Tibial nerve (tissue), 4 donors: ENCODE results near the gene TLE4. TPM values are rescaled to one million over a fixed set of nuclear protein-coding genes. Genes with fewer than 3 reads are reported as not detected.

Experiments used
- DNase-seq, 2 donors: peaks; one replicate each; pipeline ENCODE4 v3.0.0-alpha.2; 2019; ENCODE audit warnings: low spot score in 2 of 2
- H3K27ac ChIP-seq, 4 donors: fragments of 200-600 bp; sonication (generic) in 3 of 4; one replicate each; pipeline ENCODE4 v1.5.1; 2017 to 2019; ENCODE audit warnings: mild to moderate bottlenecking in 1 of 4
- H3K27me3 ChIP-seq, 2 donors: fragments of 200-600 bp; sonication (generic) in 1 of 2; one replicate each; pipeline versions ENCODE4 v1.5.1 to v1.6.0; 2017 to 2019
- H3K36me3 ChIP-seq, 3 donors: fragments of 200-600 bp; sonication (generic); one replicate each; pipeline ENCODE4 v1.5.1; 2018 to 2019
- H3K4me1 ChIP-seq, 4 donors: fragments of 200-600 bp; sonication (generic) in 3 of 4; one replicate each; pipeline ENCODE4 v1.5.1; 2017 to 2019
- H3K4me3 ChIP-seq, 4 donors: fragments of 200-600 bp; sonication (generic) in 3 of 4; one replicate each; pipeline ENCODE4 v1.5.1; 2017 to 2019; ENCODE audit warnings: mild to moderate bottlenecking in 1 of 4, moderate library complexity in 1 of 4
- H3K9me3 ChIP-seq, 4 donors: fragments of 200-600 bp; sonication (generic) in 3 of 4; one replicate each; pipeline ENCODE4 v1.5.1; 2017 to 2019
- EP300 ChIP-seq, 2 donors: sonication (generic); formaldehyde crosslinking; IDR thresholded peaks; one replicate each; pipeline ENCODE4 v1.6.1; 2017; ENCODE audit warnings: antibody characterized with exemption in 2 of 2, mild to moderate bottlenecking in 1 of 2
- POLR2A ChIP-seq, 2 donors: fragments of 450-650 bp; IDR thresholded peaks; one replicate each; pipeline ENCODE4 v1.6.1; 2017; ENCODE audit warnings: antibody characterized with exemption in 2 of 2, mild to moderate bottlenecking in 2 of 2, moderate library complexity in 2 of 2
- WGBS, 2 donors: methylation state at CpG; one replicate each; pipeline ENCODE4 v1.1.5; 2018; 5-methylcytosine and 5-hydroxymethylcytosine counted together
- total RNA-seq, 4 donors: library from RNA; depleted of rRNA; stranded (reverse); fragments of >200 nt; gene quantifications; one replicate each; pipeline ENCODE4 v1.1.0, GENCODE V29; 2016
- TF ChIP-seq, protein P1 (sequence below), 5 experiments: fragments of 200-600 bp in 3 of 5; fragments of 450-650 bp in 2 of 5; sonication (generic) in 3 of 5; IDR thresholded peaks; one replicate each; pipeline ENCODE4 v1.5.1; 2016 to 2019; ENCODE audit warnings: antibody characterized with exemption in 5 of 5, mild to moderate bottlenecking in 3 of 5, moderate library complexity in 2 of 5

TLE4 gene
- total RNA-seq, 4 donors from 2014 or later = 28.0 to 34.3 (median 29.8) TPM

DNA sequence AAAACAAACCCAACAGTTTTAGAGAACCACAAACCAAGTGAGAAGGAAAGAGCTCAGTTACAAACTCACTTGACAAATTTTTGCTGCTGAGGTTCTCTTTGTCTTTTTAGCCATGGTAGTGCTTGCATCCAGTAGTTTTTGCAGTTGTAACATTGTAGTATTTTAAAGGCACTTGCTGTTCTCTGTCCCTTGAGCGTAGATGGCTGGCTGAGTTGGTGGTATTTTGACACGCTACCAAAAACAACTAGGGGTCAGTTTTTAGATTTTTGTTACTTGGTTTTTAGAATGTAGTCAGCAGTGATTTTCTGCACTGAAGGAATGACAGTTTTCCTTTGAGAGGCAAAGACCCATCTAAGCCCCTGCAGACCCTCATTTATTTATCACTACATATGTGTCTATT, 58.0 kb downstream of the TLE4 start:
- Histone ChIP-seq H3K4me3 (no peak overlapping the region), H3K9me3 (no peaks in the 10 kb centered on the region), H3K36me3 (no peaks in the 10 kb centered on the region), H3K4me1 (peaks cover 0 to 11% (median 0%) of the 10 kb centered on the region in 4 donors), H3K27me3 (no peaks in the 10 kb centered on the region), H3K27ac (no peak overlapping the region)
- TF ChIP-seq EP300 (IDR thresholded peaks at IDR 0.05) (no peak), POLR2A (IDR thresholded peaks at IDR 0.05) (no peak)
- TF ChIP-seq, protein P1, sequence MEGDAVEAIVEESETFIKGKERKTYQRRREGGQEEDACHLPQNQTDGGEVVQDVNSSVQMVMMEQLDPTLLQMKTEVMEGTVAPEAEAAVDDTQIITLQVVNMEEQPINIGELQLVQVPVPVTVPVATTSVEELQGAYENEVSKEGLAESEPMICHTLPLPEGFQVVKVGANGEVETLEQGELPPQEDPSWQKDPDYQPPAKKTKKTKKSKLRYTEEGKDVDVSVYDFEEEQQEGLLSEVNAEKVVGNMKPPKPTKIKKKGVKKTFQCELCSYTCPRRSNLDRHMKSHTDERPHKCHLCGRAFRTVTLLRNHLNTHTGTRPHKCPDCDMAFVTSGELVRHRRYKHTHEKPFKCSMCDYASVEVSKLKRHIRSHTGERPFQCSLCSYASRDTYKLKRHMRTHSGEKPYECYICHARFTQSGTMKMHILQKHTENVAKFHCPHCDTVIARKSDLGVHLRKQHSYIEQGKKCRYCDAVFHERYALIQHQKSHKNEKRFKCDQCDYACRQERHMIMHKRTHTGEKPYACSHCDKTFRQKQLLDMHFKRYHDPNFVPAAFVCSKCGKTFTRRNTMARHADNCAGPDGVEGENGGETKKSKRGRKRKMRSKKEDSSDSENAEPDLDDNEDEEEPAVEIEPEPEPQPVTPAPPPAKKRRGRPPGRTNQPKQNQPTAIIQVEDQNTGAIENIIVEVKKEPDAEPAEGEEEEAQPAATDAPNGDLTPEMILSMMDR (IDR thresholded peaks at IDR 0.05) = no peak
- DNase-seq = no peak
- 44 to 54% methylated on average over 2 of the region's 2 CpGs for WGBS, 2 donors

DNA sequence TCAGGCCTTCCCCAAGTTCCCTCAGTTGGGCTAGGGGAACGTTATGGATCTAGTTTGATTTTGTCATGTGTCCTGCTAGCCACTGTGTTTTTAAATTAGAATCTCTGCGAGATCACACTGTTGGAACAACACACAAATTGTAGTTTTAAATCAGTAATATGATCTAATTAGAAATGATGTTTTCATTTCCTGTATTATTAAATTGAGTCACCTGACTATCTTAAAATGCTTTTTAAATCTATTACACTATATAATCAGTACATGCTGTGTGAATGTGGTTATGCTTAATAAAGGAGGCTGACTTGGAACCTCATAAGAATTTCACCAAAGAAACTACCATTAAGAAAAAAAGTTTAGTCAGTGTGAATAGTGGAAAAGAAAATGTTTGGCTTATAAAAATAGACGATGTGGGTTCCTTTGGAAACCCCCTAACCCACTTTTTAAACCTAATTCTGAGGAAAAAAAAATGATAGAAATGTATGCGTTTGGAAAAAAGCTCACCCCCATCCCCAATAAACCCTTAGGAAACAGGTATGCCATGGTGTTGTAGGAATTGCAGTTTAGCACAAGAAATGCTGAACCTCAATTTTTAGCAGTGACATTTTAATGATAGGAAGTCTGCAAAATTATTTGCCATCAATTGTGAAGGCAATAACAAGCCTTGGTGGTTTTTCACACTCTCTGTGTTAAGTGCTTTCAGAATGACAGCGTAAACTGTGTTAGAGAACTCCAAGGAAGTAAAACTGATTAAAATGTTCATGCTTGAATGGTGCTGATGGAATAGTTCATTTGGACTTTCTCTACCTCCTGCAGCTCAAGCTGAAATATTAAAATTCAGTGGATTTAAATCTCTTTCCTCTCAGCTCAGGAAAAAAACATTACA, 59.0 kb downstream of the TLE4 start:
- WGBS, 2 donors = 74 to 77% methylated on average over 5 of the region's 5 CpGs
- DNase-seq = no peak

DNA sequence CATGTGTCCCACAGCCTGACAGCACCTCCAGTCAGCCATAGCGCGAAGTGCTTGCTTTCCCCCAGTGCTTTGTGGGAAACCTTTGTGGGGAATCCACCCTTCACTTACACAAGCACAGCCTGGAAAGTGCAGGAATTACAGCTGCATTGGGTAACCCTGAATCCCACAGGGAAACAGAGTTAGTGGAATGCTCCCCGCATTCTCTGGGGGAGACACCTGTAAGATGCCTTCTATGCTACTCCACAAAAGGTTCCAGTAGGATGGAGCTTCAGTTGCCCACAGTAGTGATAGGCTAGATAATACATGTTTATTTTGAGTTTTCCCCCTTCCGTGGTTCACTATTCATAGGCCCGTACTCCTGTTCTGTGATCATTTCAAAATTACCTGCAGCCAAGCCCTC, 60.3 kb downstream of the TLE4 start:
- Histone ChIP-seq H3K4me3 (no peak overlapping the region), H3K4me1 (peaks cover 0 to 11% (median 0%) of the 10 kb centered on the region in 4 donors), H3K36me3 (no peaks in the 10 kb centered on the region), H3K27ac (no peak overlapping the region), H3K27me3 (no peaks in the 10 kb centered on the region), H3K9me3 (no peaks in the 10 kb centered on the region)
- DNase-seq = no peak
- no peak for TF ChIP-seq POLR2A (IDR thresholded peaks at IDR 0.05)
- TF ChIP-seq, protein P1 (IDR thresholded peaks at IDR 0.05) = no peak
- TF ChIP-seq EP300 (IDR thresholded peaks at IDR 0.05) = no peak
- 97% methylated on average over 5 of the region's 5 CpGs for WGBS, 2 donors

More for the DNA sequence above, 59.0 kb downstream of the TLE4 start:
- peaks cover 0 to 11% (median 0%) of the 10 kb centered on the region in 4 donors for H3K4me1 ChIP-seq
- no peaks in the 10 kb centered on the region for H3K27me3 ChIP-seq
- no peaks in the 10 kb centered on the region for H3K36me3 ChIP-seq
- H3K9me3 ChIP-seq = no peaks in the 10 kb centered on the region
- H3K27ac ChIP-seq = no peak overlapping the region
- no peak overlapping the region for H3K4me3 ChIP-seq
- no peak for TF ChIP-seq POLR2A (IDR thresholded peaks at IDR 0.05)
- TF ChIP-seq, protein P1 (IDR thresholded peaks at IDR 0.05) = no peak
- no peak for TF ChIP-seq EP300 (IDR thresholded peaks at IDR 0.05)

DNA sequence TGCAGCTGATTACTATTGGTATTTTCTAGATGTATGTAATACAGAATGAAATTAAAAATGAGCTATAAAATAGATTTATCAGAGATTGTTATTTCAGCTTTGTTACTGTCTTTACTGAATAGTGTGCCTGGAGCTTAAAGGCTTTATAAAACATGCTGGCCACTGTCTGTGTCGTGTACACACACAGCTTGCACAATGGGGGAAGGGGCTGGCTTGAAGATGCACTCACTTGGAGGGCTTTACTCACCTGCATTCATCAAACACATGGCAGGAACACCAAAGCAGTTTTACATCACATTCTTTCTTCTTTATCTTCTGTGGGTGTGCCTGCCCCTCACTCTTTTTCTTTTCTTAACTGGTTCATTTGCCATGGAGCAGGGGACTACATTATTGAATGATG, 60.9 kb downstream of the TLE4 start:
- H3K9me3 ChIP-seq = no peaks in the 10 kb centered on the region
- no peak for TF ChIP-seq EP300 (IDR thresholded peaks at IDR 0.05)
- TF ChIP-seq, protein P1 (IDR thresholded peaks at IDR 0.05) = no peak
- 71 to 86% methylated on average over 1 of the region's 1 CpG for WGBS, 2 donors
- H3K4me1 ChIP-seq = peaks cover 0 to 11% (median 0%) of the 10 kb centered on the region in 4 donors
- H3K27me3 ChIP-seq = no peaks in the 10 kb centered on the region
- H3K36me3 ChIP-seq = no peaks in the 10 kb centered on the region
- H3K27ac ChIP-seq = no peak overlapping the region
- no peak for DNase-seq
- no peak overlapping the region for H3K4me3 ChIP-seq

DNA sequence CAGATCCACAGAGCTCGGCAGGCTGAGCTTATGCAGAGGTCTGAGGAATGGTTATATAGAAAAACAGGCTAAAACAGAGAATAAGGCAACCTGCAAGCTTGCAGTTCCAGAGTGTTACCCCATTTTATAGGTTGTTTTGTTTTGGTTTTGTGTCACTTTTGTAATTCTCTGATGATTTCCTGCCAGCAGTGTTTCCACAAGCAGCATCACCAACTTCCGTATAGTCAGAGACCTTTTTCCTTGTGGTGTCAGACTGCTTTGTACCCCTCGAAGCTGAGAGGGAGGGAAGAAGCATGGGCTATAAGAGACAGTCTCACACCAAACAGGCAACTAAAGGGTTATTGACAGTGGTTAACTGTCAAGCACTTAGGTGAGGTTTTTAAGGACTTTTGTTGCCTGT, 61.8 kb downstream of the TLE4 start:
- no peak overlapping the region for H3K4me3 ChIP-seq
- DNase-seq = no peak
- WGBS, 2 donors = 78 to 81% methylated on average over 3 of the region's 3 CpGs
- no peak overlapping the region for H3K27ac ChIP-seq
- H3K9me3 ChIP-seq = no peaks in the 10 kb centered on the region
- H3K4me1 ChIP-seq = peaks cover 0 to 11% (median 0%) of the 10 kb centered on the region in 4 donors
- TF ChIP-seq, protein P1 (IDR thresholded peaks at IDR 0.05) = no peak
- TF ChIP-seq POLR2A (IDR thresholded peaks at IDR 0.05) (no peak), EP300 (IDR thresholded peaks at IDR 0.05) (no peak)
- no peaks in the 10 kb centered on the region for H3K27me3 ChIP-seq
- no peaks in the 10 kb centered on the region for H3K36me3 ChIP-seq
